ENCODE data around the gene FHAD1.
"Not testable (repeated sequence)": the region's sequence is repeated elsewhere in the genome, so short reads cannot be mapped to it uniquely, and the experiment has no call there.

The FHAD1 gene

GRCh38 chr1:15295696-15296095 is 48.7 kb downstream of the FHAD1 start:
- no peak for DNase-seq
- in situ Hi-C loops (cut with MboI; ENCODE audit: low pct_unique_long_range_greater_than_20kb, low sequenced_read_pairs): no loop called here

DNA sequence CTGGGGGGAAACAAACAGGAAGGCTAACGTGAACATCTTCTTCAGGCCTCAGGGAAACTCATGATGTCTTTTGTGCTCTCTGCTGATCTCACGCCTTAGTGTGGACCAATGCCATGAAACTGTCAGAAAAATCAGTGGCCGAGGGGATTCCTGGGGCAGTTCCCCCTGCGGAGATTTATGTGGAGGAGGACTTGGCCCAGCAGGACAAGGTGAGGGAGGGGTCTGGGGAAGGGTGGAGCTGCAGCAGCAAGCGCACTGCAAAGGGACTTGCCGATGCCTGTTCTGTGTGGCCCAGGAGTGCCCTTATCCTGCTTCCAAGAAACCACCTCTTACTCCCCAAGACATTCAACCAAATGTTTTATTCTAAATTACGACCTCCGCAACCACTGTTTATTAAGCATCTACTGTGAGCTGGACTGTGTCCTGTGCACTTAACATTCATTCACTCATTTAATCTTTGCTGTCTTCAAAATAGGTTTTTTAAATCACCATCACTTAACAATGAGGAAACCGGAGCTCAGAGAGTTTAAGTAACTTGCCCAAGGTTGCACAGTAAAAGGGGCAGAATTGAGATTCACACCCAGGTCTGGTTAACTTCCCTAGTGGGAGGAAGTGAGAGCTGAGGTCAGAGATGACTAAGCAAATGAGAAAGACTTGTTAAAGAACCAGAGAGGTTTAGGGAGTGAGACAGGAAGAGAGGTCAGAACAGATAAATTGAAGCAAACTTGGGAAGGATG is 49.7 kb downstream of the FHAD1 start:
- in situ Hi-C loops (cut with MboI; ENCODE audit: low pct_unique_long_range_greater_than_20kb, low sequenced_read_pairs): no loop called here
- peak; percentile 22 for DNase-seq

DNA sequence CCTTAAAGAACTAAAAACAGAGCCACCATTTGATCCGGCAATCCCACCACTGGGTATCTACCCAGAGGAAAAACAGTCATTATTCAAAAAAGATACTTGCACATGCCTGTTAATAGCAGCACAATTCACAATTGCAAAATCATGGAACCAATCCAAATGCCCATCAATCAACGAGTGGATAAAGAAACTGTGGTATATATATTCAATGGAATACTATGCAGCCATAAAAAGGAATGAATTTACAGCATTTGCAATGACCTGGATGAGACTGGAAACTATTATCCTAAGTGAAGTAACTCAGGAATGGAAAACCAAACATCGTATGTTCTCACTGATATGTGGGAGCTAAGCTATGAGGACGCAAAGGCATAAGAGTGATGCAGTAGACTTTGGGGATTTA is 51.0 kb downstream of the FHAD1 start:
- DNase-seq; in situ Hi-C loops (cut with MboI; ENCODE audit: low pct_unique_long_range_greater_than_20kb, low sequenced_read_pairs): not testable (repeated sequence)

DNA sequence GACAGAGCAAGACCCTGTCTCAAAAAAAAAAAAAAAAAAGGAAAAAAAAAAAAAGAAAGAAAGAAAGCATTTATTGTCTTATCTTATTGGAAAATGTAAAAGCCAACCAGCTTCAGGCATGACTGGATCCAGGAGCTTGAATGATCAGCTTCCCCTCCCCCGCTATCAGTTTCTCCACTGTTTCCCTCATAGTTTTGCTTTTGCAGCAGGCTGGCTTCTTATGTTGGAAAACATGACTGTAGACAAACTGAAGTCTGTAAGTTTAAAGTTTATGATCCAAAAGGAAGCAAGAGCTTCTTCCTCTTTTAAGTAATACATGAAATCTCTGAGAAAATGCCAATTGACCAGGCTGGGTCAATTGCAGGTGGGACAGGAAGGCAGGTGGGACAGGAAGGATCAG is 52.2 kb downstream of the FHAD1 start:
- in situ Hi-C loops (cut with MboI; ENCODE audit: low pct_unique_long_range_greater_than_20kb, low sequenced_read_pairs): no loop called here
- DNase-seq: peak; percentile 23

- in situ Hi-C loops (cut with MboI; ENCODE audit: low pct_unique_long_range_greater_than_20kb, low sequenced_read_pairs): no loop called here
- no peak for DNase-seq
These were observed 52.8 kb downstream of the FHAD1 start for GRCh38 chr1:15299806-15300205.

- in situ Hi-C loops (cut with MboI; ENCODE audit: low pct_unique_long_range_greater_than_20kb, low sequenced_read_pairs): no loop called here
- DNase-seq: no peak
These were observed 56.9 kb downstream of the FHAD1 start for GRCh38 chr1:15303935-15304334.

DNA sequence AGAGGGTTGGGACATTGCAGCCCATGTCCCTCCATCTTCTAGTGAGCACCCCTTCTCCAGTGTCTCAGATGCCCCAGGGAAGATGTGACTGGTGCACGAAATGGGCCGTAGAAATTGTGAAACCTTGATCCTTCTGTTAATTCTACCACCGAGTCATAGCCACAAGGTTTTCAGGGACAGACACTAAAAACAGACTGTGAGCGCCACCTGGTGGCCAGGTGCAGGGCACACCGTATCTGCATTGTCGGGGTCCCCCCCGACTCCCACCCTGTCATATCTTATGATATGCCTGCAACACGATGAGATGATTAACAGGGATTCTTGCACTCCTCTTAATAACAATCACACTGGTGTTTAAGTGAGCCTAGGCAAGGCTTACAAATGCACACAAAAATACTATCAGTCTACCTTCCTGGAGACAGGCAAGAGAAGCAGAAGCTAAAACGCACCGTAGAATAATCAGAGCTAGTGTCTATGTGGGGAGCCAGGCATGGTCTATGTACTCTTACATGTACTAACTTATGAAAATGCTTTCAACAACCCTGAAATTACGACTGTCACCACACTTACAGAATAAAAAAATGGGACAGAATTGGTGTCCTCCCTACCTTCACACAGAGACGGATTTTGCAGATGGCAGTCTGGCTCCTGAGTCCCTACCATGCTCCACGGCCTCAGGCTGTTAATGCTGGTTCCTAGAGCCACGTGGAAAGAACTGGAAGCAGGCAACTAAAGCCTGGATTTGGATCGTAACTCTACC is 57.9 kb downstream of the FHAD1 start:
- DNase-seq: peak; percentile 71

DNA sequence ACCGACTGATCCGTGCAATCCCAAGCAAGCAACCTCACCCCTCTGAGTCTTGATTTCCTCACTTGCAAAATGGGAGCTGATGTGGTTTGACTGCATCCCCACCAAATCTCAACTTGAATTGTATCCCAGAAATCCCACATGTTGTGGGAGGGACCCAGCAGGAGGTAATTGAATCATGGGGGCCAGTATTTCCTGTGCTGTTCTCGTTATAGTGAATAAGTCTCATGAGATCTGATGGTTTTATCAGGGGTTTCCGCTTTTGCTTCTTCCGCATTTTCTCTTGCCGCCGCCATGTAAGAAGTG is 58.4 kb downstream of the FHAD1 start:
- no peak for DNase-seq
- in situ Hi-C loops (cut with MboI; ENCODE audit: low pct_unique_long_range_greater_than_20kb, low sequenced_read_pairs): no loop called here

More for the DNA sequence above, 57.9 kb downstream of the FHAD1 start:
- in situ Hi-C loops (cut with MboI; ENCODE audit: low pct_unique_long_range_greater_than_20kb, low sequenced_read_pairs): no loop called here

DNA sequence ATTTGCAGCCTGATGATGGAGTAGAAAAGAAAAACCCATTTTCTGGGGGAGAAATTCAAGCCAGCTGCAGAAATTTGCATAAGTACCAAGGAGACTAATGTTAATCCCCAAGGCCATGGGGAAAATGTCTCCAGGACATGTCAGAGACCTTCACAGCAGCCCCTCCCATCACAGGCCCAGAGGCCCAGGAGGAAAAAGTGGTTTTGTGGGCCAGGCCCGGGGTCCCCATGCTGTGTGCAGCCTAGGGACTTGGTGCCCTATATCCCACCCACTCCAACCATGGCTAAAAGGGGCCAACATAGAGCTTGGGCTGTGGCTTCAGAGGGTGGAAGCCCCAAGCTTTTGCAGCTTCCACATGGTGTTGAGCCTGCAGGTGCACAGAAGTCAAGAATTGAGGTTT is 59.3 kb downstream of the FHAD1 start:
- in situ Hi-C loops (cut with MboI; ENCODE audit: low pct_unique_long_range_greater_than_20kb, low sequenced_read_pairs); DNase-seq: not testable (repeated sequence)

DNA sequence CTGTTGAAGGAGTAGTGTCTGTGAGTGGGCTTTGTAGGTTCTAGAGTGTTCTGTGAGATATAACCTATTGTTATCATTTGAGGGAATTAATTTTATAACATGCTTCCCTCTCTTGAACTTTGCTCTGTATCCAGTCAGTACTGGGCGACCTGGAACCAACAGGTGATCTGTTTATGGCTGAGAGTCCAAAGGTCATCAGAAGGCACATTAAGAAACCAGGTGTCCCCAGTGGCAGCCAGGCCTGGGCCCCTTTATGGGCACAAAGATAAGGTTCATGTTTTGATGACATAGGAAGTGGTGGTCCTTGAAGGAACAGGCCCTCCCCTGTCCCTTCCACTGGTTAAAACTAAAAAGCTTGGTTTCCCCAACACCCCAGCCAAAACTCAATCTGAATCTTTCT is 61.1 kb downstream of the FHAD1 start:
- in situ Hi-C loops (cut with MboI; ENCODE audit: low pct_unique_long_range_greater_than_20kb, low sequenced_read_pairs): no loop called here
- DNase-seq: no peak

DNA sequence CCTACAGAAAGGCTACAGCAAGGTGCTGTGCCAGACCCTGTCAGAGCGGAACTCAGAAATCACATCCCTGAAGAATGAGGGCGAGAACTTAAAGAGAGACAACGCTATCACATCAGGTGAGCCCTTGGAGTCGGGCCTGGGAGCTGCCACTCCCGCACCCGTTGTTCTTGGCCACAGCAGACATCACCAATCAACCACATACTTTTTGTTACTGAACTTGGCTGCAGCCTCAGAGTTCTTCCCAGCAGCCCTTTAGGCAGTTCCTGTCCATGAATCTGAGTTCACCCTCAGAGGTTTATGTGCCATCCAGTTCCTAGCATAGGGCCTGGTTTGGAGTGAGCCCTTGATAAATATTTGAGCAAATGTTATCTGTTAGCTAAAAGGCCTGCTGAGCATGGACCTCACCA is 61.6 kb downstream of the FHAD1 start:
- in situ Hi-C loops (cut with MboI; ENCODE audit: low pct_unique_long_range_greater_than_20kb, low sequenced_read_pairs): no loop called here
- no peak for DNase-seq

GRCh38 chr1:15309687-15310086 is 62.7 kb downstream of the FHAD1 start:
- DNase-seq: no peak
- in situ Hi-C loops (cut with MboI; ENCODE audit: low pct_unique_long_range_greater_than_20kb, low sequenced_read_pairs): no loop called here

- no peak for DNase-seq
- in situ Hi-C loops (cut with MboI; ENCODE audit: low pct_unique_long_range_greater_than_20kb, low sequenced_read_pairs): no loop called here
These were observed 63.5 kb downstream of the FHAD1 start for GRCh38 chr1:15310544-15310943.

GRCh38 chr1:15311122-15311822 is 64.2 kb downstream of the FHAD1 start:
- DNase-seq: no peak
- in situ Hi-C loops (cut with MboI; ENCODE audit: low pct_unique_long_range_greater_than_20kb, low sequenced_read_pairs): no loop called here

DNA sequence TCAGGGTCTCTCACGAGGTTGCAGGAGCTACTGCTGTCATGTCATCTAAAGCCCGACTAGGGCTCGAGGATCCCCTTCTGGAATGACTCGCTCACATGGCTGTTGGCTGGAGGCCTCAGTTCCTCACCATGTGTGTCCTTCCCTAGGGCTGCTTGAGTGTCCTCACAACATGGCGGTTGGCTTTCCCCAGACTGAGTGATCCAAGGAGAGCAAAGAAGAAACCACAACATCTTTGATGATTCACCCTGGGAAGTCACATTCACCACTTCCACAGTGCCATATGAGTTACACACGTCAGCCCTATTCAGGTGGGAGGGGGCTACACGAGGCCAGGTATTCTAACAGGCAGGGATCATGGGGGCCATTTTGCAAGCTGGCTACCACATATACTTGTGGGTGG is 64.9 kb downstream of the FHAD1 start:
- in situ Hi-C loops (cut with MboI; ENCODE audit: low pct_unique_long_range_greater_than_20kb, low sequenced_read_pairs): no loop called here
- DNase-seq: no peak

DNA sequence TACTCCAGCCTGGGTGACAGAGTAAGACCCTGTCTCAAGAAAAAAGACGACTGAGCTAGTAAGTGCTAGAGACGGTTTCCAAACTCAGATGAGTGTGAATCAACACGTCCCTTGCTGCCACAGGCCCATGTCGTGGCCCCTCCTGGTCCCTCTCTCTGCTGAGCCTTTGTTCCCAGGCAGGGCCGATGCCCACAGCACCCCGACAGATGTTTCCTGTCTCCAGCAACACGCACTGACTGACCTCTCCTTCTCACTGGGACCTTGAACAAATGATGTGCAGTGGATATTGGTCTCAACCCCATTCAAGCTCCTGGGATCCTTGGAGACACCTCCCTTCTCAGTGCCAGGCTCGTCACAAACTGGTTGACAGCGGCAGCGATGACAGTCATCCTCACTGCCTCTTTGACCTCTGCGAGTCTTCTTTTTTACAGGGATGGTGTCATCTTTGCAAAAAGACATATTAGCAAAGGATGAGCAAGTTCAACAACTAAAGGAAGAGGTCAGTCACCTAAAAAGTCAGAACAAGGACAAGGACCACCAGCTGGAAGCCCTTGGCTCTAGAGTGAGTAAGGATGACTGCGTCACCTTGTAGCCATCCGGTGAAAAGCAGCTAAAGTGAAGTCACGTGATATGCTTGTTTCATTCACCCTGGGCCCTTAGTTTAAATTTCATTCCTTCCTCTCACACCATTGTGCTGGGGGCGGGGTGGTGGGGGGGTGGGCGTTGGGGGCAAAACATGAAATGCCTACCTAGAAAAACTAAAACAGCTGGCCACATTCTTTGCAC is 65.8 kb downstream of the FHAD1 start:
- in situ Hi-C loops (cut with MboI; ENCODE audit: low pct_unique_long_range_greater_than_20kb, low sequenced_read_pairs): no loop called here
- DNase-seq: no peak

GRCh38 chr1:15314328-15315281 is 67.6 kb downstream of the FHAD1 start:
- in situ Hi-C loops (cut with MboI; ENCODE audit: low pct_unique_long_range_greater_than_20kb, low sequenced_read_pairs): no loop called here
- DNase-seq: no peak

DNA sequence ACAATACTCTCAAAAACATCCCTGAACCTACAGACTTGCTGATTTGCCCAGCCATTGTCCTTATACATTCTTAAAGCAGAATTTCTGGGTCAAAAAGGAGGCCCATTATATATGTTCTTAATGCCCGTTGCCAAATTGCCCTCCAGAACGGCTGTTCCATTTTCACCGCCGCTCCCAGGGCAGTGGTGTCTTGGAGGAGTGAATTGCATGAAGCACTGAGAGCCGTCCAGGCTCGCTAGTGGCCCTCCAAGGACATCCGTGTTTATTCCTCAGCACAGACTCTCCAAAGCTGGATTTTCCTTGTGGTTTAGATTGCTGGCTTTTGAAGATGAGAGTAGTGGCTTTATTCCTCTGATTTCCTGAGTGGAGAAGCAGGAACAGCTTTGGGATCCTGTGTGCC is 68.8 kb downstream of the FHAD1 start:
- in situ Hi-C loops (cut with MboI; ENCODE audit: low pct_unique_long_range_greater_than_20kb, low sequenced_read_pairs): no loop called here

GRCh38 chr1:15316510-15316909 is 69.5 kb downstream of the FHAD1 start:
- in situ Hi-C loops (cut with MboI; ENCODE audit: low pct_unique_long_range_greater_than_20kb, low sequenced_read_pairs): no loop called here
- no peak for DNase-seq

More for the DNA sequence above, 68.8 kb downstream of the FHAD1 start:
- no peak for DNase-seq

Measured in KBM-7 (cell line).